22Rv1 (cell line): ENCODE data around the gene MSANTD1.

Source experiments
- ZFX ChIP-seq: fragments of 450-650 bp; IDR thresholded peaks from 2 replicates; pipeline ENCODE4 v1.6.1; 2017; ENCODE audit warnings: antibody characterized with exemption, borderline replicate concordance
- TF ChIP-seq, protein P1 (sequence below): fragments of 450-650 bp; IDR thresholded peaks from 2 replicates; pipeline ENCODE4 v1.5.1; 2017; ENCODE audit warnings: mild to moderate bottlenecking

DNA sequence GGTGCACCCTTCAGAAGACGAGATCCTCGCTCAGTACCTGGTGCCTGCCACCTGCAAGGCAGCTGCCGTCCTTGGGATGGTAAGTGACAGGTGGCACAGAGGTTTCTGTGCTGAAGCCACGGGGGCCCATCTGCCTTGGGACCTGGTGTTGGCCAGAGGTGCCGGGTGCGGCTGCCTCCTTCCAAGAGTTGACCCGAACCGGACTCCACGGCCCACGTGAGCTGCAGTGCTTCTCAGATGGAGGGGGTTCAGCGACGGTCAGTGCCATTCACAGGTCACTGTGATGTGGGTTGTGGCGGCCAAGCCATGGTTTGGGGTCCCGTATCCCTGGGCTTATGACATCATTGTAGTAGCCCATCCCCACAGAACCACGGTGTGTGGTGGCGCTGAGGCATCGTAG is 19.0 kb upstream of the MSANTD1 start:
- TF ChIP-seq, protein P1, sequence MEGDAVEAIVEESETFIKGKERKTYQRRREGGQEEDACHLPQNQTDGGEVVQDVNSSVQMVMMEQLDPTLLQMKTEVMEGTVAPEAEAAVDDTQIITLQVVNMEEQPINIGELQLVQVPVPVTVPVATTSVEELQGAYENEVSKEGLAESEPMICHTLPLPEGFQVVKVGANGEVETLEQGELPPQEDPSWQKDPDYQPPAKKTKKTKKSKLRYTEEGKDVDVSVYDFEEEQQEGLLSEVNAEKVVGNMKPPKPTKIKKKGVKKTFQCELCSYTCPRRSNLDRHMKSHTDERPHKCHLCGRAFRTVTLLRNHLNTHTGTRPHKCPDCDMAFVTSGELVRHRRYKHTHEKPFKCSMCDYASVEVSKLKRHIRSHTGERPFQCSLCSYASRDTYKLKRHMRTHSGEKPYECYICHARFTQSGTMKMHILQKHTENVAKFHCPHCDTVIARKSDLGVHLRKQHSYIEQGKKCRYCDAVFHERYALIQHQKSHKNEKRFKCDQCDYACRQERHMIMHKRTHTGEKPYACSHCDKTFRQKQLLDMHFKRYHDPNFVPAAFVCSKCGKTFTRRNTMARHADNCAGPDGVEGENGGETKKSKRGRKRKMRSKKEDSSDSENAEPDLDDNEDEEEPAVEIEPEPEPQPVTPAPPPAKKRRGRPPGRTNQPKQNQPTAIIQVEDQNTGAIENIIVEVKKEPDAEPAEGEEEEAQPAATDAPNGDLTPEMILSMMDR, result no peak
- no peak for TF ChIP-seq ZFX
